Vagina (tissue), 2 donors: ENCODE data around the gene SLC22A3.

Source experiments
- POLR2A ChIP-seq, 2 donors: fragments of 450-650 bp; IDR thresholded peaks; one replicate each; pipeline ENCODE4 v1.6.1; 2017; ENCODE audit warnings: antibody characterized with exemption in 2 of 2, mild to moderate bottlenecking in 2 of 2, moderate library complexity in 2 of 2
- POLR2AphosphoS5 ChIP-seq, 2 donors: sonication (generic); formaldehyde crosslinking; IDR thresholded peaks; one replicate each; pipeline ENCODE4 v1.9.0; 2017; ENCODE audit warnings: antibody characterized with exemption in 2 of 2, mild to moderate bottlenecking in 2 of 2, low read depth in 1 of 2; ENCODE audit not compliant: insufficient read depth in 1 of 2
- TF ChIP-seq, protein P1 (sequence below), 3 experiments: fragments of 450-650 bp in 2 of 3; fragments of 200-600 bp in 1 of 3; sonication (generic) in 1 of 3; IDR thresholded peaks; one replicate each; pipeline ENCODE4 v1.5.1; 2017 to 2019; ENCODE audit warnings: antibody characterized with exemption in 3 of 3, mild to moderate bottlenecking in 2 of 3, moderate library complexity in 2 of 3

DNA sequence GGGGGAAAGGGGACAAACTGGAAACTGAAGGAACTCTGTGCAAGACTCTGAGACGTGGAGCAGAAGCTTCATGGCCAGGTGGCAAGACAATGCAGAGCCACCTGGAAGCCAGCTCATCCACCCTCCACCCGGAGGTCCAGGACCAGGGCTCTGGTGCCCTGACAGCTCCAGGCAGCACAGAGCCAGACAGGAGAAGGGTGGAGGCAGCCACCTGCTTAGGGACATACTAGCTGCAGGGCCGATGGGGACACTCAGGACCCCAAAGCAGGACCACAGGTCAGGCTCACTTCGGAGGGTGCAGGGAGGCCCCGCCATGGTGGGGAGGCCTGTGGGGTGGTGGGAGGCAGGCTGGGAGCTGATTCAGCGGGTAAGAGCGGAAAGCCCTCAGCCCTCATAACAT, 19.0 kb upstream of the SLC22A3 start:
- no peak for TF ChIP-seq POLR2A (IDR thresholded peaks at IDR 0.05)
- TF ChIP-seq POLR2AphosphoS5 (IDR thresholded peaks at IDR 0.05; ENCODE audit: insufficient read depth in 1 of 2, low read depth in 1 of 2), result no peak
- TF ChIP-seq, protein P1, sequence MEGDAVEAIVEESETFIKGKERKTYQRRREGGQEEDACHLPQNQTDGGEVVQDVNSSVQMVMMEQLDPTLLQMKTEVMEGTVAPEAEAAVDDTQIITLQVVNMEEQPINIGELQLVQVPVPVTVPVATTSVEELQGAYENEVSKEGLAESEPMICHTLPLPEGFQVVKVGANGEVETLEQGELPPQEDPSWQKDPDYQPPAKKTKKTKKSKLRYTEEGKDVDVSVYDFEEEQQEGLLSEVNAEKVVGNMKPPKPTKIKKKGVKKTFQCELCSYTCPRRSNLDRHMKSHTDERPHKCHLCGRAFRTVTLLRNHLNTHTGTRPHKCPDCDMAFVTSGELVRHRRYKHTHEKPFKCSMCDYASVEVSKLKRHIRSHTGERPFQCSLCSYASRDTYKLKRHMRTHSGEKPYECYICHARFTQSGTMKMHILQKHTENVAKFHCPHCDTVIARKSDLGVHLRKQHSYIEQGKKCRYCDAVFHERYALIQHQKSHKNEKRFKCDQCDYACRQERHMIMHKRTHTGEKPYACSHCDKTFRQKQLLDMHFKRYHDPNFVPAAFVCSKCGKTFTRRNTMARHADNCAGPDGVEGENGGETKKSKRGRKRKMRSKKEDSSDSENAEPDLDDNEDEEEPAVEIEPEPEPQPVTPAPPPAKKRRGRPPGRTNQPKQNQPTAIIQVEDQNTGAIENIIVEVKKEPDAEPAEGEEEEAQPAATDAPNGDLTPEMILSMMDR (IDR thresholded peaks at IDR 0.05), result no peak
